Measurements from ENCODE around the gene NELFB. TPM values are rescaled to one million over a fixed set of nuclear protein-coding genes. Genes with fewer than 3 reads are reported as not detected.
A peak's percentile ranks its signal among the peaks of the same experiment; 100 is the strongest.

The NELFB gene
- total and polyA plus RNA-seq, 5 donors, result 33.8 to 38.6 (median 35.6) TPM

DNA sequence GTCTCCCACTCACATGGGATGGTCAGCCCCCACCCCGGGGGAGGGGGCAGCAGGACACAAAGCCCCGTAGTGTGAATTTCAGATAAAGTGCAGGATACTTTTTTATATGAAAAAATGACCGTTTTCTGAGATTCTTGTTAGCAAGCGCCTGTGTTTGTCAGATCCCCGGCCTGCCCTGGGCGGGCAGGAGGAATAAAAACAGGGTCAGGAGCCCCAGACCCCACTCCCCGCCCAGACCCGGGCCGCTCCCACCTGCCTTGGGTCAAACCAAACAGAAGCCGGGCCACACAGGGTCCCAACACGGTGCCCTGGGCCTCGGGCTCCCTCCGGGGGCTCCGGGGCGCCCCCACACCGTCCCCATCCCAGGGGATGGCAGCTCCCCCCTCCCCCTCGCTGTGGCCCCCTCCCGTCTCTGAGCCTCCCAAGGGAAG, 60.5 kb downstream of the NELFB start:
- no peak overlapping the region for H3K4me3 ChIP-seq (ENCODE audit: low read length)
- no peaks in the 10 kb centered on the region for H3K9me3 ChIP-seq (ENCODE audit: control insufficient read depth, low read length)
- DNase-seq, result peak in 1 of 3 donors; percentile 47
- no peaks in the 10 kb centered on the region for H3K27me3 ChIP-seq (ENCODE audit: control insufficient read depth, insufficient read depth)
- WGBS, result 26% methylated on average over 18 of the region's 18 CpGs
- no peaks in the 10 kb centered on the region for H3K4me1 ChIP-seq (ENCODE audit: control insufficient read depth, insufficient read depth, low read length)
- intact Hi-C loops (cut with DNase I), result no loop called here
- no peak overlapping the region for H3K27ac ChIP-seq (ENCODE audit: low read length)
- ATAC-seq, result no peak

DNA sequence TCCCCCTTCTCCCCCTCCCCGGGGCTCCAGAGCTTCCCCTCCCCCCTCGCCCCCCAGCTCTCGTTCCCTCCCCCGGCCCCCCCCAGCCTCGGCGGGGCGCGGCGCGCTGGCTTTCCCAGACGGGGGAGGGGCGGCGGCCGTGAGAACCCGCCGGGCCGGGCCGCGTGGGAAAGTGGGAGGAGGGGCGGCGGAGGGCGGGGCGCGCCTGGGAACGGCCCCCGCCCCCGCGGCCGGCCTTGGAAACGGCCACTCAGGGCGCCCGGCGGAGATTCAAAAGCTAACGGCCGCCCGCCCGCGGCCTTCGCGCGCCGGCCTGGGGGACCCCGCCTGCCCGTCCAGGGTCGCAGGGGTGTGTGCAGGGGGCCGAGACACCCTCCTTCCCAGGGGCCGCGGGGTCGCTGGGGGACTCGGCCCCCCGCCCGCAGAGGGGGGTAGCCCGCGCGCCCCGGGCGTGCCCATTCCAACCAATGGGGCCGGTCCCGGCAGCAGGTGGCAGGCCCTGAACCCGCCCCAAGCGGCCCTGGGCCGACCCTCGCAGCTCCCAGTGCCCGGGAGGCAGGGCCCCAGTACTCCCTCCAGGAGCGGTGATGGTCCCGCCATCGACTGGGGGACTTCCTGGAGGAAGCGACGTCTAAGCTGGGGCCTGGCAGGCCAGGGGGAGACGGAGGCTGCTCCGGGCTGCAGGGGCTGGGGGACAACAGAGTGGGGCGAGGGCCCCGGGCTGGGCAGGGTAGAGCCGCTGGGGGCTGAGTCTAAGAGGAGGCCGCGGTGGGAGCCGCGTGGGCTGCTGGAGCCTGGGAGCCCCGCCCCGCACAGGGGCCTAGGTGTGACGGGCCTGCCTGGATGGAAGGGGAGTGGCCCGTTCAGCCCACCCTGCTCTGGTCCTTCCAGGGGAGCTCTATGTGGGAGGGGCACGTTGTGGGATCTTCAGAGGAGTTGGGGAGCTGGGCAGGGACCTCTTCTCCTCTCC, 61.2 kb downstream of the NELFB start:
- WGBS, result 7% methylated on average over 82 of the region's 83 CpGs
- Histone ChIP-seq H3K27me3 (ENCODE audit: control insufficient read depth, insufficient read depth) (no peaks in the 10 kb centered on the region), H3K9me3 (ENCODE audit: control insufficient read depth, low read length) (no peaks in the 10 kb centered on the region), H3K27ac (ENCODE audit: low read length) (no peak overlapping the region), H3K4me3 (ENCODE audit: low read length) (no peak overlapping the region), H3K4me1 (ENCODE audit: control insufficient read depth, insufficient read depth, low read length) (no peaks in the 10 kb centered on the region)
- DNase-seq (peak; percentile 74 to 88 (median 83)), ATAC-seq (peak in 1 of 2 donors; percentile 51)
- intact Hi-C loops (cut with DNase I), result no loop called here

DNA sequence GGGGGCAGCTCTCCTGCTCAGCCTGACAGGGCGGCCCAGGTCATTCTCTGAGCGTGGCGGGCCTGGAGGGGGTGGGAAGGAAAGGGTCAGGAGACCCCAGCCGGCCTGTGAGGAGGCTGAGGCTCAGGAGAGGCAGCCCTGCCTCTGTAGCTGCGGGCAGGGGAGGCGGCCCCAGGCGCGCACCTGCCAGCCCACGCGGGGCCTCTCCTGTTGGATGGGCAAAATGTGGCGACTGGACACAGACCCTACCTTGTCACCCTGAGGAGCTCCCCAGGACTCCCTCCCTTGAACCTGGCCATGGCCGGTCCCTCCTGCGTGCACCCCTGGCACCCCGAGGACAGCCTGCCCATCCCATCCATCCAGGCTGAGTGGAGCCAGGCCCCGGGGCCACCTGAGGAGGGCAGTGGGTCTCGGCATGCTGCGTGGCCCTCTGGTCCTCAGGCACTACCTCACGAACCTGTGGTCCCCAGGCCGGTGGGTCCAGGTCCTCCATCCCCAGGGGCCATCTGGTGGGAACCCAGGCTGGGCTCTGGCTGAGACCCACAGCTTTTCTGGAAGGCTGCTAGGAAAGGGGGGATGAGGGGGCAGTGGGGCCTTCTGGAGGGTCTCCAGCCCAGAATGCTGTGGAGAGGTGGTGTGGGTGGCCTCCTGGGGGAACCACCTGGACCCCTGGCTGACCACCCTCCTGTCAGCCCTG, 62.0 kb downstream of the NELFB start:
- ATAC-seq (no peak), DNase-seq (peak in 2 of 3 donors; percentile 50 to 68)
- intact Hi-C loops (cut with DNase I), result no loop called here
- Histone ChIP-seq H3K4me1 (ENCODE audit: control insufficient read depth, insufficient read depth, low read length) (no peaks in the 10 kb centered on the region), H3K9me3 (ENCODE audit: control insufficient read depth, low read length) (no peaks in the 10 kb centered on the region), H3K27me3 (ENCODE audit: control insufficient read depth, insufficient read depth) (no peaks in the 10 kb centered on the region), H3K27ac (ENCODE audit: low read length) (no peak overlapping the region), H3K4me3 (ENCODE audit: low read length) (no peak overlapping the region)
- 92% methylated on average over 19 of the region's 19 CpGs for WGBS

DNA sequence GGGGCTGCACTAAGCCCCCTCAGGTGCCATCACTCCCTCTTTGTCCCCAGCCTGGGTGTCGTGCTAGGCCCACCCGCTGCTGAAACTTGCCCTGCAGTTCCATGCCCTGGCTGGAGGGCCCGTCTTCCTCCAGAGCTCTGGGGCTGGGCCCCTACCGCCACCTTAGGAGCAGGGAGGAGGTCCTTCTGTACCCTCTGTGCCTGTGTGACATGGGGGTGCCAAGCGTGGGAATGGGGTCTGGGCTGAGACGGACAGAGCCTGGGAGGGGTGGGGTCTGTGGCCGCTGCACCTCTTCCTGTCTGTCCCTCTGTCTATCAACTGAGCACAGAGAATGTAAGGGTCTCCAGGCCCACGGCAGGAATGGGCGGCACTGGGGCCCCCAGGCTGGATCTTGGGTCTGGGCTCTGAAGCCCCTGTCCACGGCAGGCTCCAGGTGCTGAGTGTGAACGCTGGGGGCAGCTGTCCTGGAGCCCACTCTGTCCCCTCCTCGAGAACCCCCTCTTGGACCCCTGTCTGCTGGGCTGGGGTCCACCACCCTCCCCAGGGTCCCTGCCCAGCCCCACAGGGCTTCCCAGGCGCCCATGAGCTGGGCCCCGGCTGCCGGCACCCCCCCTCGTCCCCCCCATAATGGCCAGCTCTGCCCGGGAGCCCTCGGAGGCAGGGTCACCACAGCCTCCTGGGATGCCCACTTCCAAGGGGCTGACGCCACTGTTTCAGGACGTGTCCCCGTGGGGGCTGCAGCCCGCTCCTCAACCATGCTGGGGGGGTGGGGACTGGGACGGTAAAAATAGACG, 62.8 kb downstream of the NELFB start:
- no peaks in the 10 kb centered on the region for H3K9me3 ChIP-seq (ENCODE audit: control insufficient read depth, low read length)
- WGBS, result 69% methylated on average over 24 of the region's 24 CpGs
- H3K27ac ChIP-seq (ENCODE audit: low read length), result no peak overlapping the region
- intact Hi-C loops (cut with DNase I), result no loop called here
- peak in 2 of 3 donors; percentile 53 to 65 for DNase-seq
- no peak for ATAC-seq
- no peaks in the 10 kb centered on the region for H3K27me3 ChIP-seq (ENCODE audit: control insufficient read depth, insufficient read depth)
- no peaks in the 10 kb centered on the region for H3K4me1 ChIP-seq (ENCODE audit: control insufficient read depth, insufficient read depth, low read length)
- H3K4me3 ChIP-seq (ENCODE audit: low read length), result no peak overlapping the region

DNA sequence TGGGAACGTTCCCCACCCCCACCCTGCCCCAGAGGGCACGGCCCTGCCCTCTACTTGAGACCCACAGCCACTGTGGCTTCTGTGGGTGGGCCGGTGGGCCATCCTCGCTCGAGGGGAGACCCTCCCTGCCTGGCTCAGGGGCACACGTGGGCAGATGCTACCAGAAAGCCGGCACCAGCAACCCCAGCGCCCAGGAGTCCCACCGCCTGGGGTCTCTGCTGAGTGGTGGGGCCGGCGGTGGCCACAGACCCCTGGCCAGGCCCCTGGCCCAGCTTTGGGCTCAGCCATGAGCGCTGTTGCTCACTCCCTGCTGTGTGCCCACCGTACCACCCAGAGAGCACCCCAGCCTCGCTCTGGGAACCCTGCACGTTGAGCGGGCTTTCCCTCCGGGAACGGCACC, 63.5 kb downstream of the NELFB start:
- Histone ChIP-seq H3K27ac (ENCODE audit: low read length) (peak overlapping the region; percentile 49), H3K4me3 (ENCODE audit: low read length) (no peak overlapping the region), H3K9me3 (ENCODE audit: control insufficient read depth, low read length) (no peaks in the 10 kb centered on the region), H3K4me1 (ENCODE audit: control insufficient read depth, insufficient read depth, low read length) (no peaks in the 10 kb centered on the region), H3K27me3 (ENCODE audit: control insufficient read depth, insufficient read depth) (no peaks in the 10 kb centered on the region)
- 62% methylated on average over 18 of the region's 18 CpGs for WGBS
- intact Hi-C loops (cut with DNase I), result no loop called here
- DNase-seq (peak in 2 of 3 donors; percentile 48 to 63), ATAC-seq (peak in 1 of 2 donors; percentile 1)

DNA sequence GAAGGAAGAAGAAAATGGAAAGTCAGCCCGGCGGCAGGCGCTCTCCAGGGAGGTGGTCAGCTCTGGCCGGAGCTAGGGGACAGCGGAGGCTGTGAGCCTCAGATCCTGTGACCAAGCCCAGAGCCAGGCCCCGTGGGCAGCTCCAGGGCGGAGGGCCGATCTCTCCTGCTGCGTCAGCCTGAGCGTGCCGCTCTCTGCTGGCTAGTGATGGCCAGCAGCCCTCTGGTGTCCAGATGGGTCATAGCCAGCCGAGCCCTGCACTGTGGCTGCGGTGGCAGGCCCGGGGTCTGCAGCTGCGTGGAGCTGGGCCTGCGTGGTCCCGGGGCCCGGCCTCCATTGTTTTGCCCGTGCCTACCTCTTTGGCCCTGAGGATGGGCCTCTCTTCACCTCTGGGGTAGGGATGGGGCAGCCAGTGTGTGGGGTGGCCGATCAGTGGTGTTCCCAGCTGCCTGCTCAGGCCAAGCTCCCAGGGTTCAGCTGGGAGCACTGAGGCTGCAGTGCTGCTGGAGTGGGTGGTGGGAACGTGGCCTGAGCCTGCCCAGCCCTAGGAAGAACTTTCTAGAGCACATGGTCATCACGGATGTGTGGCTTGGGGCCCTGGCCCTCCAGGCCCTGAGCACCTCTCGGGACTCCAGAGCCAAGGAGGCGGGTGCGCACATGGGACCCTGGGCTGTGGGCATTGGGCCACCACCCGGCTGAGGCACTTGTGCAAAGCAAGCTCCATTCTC, 64.0 kb downstream of the NELFB start:
- intact Hi-C loops (cut with DNase I), result no loop called here
- no peak overlapping the region for H3K27ac ChIP-seq (ENCODE audit: low read length)
- WGBS, result 56% methylated on average over 26 of the region's 26 CpGs
- no peaks in the 10 kb centered on the region for H3K9me3 ChIP-seq (ENCODE audit: control insufficient read depth, low read length)
- peak; percentile 69 to 75 for ATAC-seq
- DNase-seq, result peak; percentile 80 to 93 (median 90)
- no peaks in the 10 kb centered on the region for H3K27me3 ChIP-seq (ENCODE audit: control insufficient read depth, insufficient read depth)
- H3K4me1 ChIP-seq (ENCODE audit: control insufficient read depth, insufficient read depth, low read length), result no peaks in the 10 kb centered on the region
- H3K4me3 ChIP-seq (ENCODE audit: low read length), result no peak overlapping the region

DNA sequence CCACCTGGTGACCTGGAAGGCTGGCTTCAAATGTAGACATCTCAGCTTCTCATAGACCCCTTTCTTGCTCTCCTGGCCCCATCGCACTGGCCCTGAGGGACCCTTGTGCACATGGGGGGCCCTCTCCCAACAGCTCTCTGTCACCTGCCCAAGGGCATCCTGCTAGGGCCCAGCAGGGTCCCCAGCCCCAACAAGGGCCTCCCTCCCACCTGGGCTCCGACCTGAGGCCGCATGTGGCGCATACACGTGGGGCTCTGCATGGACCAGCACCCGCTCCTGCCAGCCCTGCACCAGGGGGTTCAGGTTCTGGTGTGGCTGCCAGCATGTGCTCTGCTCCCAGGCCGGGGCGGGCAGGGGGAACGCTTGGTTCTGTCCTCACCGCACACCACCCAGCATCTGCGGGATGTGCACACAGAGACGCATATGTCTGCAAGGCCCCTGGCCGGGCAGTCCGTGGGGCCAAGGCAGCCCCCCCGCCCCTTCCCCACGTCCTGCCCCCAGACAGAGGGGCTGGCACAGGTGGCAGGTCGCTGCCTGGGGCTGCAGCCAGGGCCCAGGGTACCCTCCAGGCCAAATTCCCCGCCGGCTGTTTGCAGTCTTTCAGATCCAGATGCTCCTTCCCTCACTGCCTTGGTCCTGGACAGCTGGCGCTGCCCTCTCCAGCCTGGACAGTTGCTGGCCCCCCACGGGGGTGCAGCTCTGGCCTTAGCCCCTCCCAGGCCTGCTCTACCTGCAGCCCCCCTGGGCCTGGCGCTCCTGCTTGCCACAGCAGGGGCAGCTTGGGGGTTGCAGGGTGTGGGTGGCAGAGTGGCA, 64.8 kb downstream of the NELFB start:
- H3K4me3 ChIP-seq (ENCODE audit: low read length), result no peak overlapping the region
- no peaks in the 10 kb centered on the region for H3K4me1 ChIP-seq (ENCODE audit: control insufficient read depth, insufficient read depth, low read length)
- WGBS, result 90% methylated on average over 22 of the region's 22 CpGs
- ATAC-seq, result no peak
- no peaks in the 10 kb centered on the region for H3K9me3 ChIP-seq (ENCODE audit: control insufficient read depth, low read length)
- DNase-seq, result peak in 2 of 3 donors; percentile 50 to 62
- no peaks in the 10 kb centered on the region for H3K27me3 ChIP-seq (ENCODE audit: control insufficient read depth, insufficient read depth)
- H3K27ac ChIP-seq (ENCODE audit: low read length), result no peak overlapping the region
- intact Hi-C loops (cut with DNase I), result loop anchor here in 1 of 4 donors (10.0 kb wide), 1 partner anchor 55 kb away; no protein-coding TSS in a partner anchor

DNA sequence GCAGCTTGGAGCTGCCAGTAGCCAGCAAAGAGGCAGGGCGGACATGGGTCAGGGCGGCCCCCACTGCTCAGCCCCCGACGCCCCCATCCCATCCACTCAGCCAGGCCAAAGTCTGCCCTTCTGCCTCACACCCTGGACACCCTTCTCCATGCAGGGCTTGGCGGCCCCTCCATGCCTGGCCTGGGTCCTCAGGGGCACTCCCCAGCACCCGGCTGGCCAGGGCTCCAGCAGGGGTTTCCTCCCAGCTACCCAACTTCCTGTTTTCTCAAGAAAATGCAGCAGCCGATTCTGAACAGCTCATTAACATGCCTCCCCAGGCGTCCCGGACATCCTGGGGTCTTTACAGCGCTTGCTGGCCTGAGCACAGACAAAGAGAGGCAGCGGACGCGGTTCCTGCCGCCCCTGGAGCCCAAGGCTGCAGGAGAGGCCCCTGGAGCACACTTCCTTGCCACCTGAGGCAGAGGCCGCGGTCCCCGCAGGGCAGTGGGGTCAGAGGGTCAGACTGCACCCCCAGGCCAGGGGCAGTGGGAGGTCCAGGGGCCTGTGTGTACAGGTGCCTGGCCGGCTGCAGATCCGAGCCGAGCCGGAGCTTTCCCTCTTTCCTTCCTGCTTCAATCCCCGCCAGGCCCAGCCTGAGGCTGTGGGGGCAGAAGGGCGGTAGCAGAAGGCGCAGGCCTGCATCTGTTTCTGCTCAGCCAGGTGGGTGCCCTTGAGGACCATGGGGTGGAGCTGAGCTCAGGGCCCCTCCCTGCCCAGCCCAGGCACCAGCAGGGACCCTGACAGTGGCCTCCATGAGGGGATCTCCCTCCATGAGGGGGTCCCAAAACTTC, 65.6 kb downstream of the NELFB start:
- Histone ChIP-seq H3K4me3 (ENCODE audit: low read length) (no peak overlapping the region), H3K27ac (ENCODE audit: low read length) (no peak overlapping the region)
- 55% methylated on average over 24 of the region's 24 CpGs for whole genome bisulfite sequencing

More for the DNA sequence above, 65.6 kb downstream of the NELFB start:
- H3K4me1 ChIP-seq (ENCODE audit: control insufficient read depth, insufficient read depth, low read length), result no peaks in the 10 kb centered on the region
- intact Hi-C loops (cut with DNase I), result loop anchor here in 1 of 4 donors (10.0 kb wide), 1 partner anchor 54 kb away; no protein-coding TSS in a partner anchor
- DNase-seq, result peak in 2 of 3 donors; percentile 62 to 70
- peak in 1 of 2 donors; percentile 7 for ATAC-seq
- no peaks in the 10 kb centered on the region for H3K27me3 ChIP-seq (ENCODE audit: control insufficient read depth, insufficient read depth)
- no peaks in the 10 kb centered on the region for H3K9me3 ChIP-seq (ENCODE audit: control insufficient read depth, low read length)
